Measurements from ENCODE around the gene KSR2.

KSR2 gene

DNA sequence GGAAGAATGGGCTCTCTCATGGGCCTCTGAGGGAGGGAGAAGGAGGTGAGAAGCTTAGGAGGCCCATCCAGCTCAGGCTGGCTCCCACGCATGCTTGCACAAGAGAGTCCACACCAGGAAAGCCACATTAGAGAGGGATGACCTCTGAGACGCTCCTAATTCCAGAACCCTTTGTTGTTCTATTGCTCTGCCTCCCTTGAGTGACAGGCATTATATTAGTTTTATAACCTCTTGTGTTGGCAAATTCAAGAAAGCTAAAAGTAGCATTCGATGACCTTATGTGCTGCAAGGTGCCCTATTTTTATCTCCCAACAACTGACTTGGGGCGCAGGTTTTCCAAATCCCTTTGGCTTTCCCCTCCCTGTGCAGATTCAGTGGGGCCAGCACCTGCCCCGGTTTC, 190.1 kb downstream of the KSR2 start:
- DNase-seq (ENCODE audit: low spot score) = no peak
- TF ChIP-seq, protein P1, sequence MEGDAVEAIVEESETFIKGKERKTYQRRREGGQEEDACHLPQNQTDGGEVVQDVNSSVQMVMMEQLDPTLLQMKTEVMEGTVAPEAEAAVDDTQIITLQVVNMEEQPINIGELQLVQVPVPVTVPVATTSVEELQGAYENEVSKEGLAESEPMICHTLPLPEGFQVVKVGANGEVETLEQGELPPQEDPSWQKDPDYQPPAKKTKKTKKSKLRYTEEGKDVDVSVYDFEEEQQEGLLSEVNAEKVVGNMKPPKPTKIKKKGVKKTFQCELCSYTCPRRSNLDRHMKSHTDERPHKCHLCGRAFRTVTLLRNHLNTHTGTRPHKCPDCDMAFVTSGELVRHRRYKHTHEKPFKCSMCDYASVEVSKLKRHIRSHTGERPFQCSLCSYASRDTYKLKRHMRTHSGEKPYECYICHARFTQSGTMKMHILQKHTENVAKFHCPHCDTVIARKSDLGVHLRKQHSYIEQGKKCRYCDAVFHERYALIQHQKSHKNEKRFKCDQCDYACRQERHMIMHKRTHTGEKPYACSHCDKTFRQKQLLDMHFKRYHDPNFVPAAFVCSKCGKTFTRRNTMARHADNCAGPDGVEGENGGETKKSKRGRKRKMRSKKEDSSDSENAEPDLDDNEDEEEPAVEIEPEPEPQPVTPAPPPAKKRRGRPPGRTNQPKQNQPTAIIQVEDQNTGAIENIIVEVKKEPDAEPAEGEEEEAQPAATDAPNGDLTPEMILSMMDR (conservative IDR thresholded peaks at IDR 0.05; ENCODE audit: low read depth) = no peak
- no peak overlapping the region for H3K27ac ChIP-seq
- POLR2A ChIA-PET (ENCODE audit: low non-redundant PET) = no interaction called here
- CTCF ChIA-PET = no interaction called here

DNA sequence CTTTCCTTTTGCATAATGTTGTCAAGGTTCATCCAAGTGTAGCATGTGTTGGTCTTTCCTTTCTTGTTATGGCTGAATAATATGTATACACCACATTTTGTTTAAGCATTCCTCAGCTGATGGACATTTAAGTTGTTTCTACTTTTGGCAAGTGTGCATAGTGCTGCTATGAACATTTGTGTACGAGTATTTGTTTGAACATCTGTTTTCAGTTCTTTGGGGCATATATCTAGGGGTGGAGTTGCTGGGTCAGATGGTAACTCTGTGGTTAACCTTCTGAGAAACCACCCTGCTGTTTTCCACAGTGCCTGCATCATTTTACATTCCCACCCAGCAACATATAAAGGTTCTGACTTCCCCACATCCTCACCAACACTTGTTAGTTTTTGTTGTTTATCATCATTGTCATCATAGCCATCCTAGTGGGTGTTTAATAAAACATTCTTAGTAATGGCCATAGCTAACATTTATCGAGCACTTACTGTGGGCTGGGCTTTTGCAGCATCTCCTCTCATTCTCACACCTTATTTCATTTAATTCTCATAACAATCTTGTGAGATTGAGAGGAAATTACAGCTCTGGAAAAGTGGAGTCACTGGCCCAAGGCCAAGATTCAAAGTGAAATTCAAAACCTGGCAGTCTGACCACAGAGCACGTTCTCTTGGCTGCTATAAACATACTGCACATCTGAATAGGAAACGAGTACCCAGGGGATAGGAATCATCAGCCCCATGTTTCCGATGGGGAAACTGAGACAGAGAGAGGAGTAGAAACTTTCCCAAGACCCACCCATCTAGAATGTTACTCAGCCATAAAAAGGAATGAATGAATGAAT, 193.6 kb downstream of the KSR2 start:
- TF ChIP-seq, protein P1 (conservative IDR thresholded peaks at IDR 0.05; ENCODE audit: low read depth) = no peak
- ChIA-PET POLR2A (ENCODE audit: low non-redundant PET) (no interaction called here), CTCF (no interaction called here)
- DNase-seq (ENCODE audit: low spot score) = no peak
- no peak overlapping the region for H3K27ac ChIP-seq

DNA sequence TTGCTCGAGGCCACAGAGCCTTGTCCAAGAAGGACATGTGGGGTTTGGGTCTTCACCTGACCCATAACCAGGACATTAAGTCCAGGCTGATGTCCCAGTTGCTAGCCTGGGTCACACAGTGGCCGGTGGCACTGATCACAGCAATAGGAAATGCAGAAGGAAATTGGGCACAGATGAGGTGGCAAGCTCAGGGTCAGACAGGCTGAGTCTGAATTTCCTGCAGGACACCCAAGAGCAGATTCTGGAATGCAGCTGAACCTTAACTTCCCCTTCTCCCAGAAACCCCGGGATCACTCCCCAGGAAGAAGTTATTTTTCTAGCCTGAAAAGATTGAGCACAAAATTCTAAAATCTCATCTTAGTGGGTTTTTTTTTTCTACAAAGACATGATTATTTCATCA, 199.9 kb downstream of the KSR2 start:
- DNase-seq (ENCODE audit: low spot score) = no peak
- H3K27ac ChIP-seq = no peak overlapping the region
- ChIA-PET POLR2A (ENCODE audit: low non-redundant PET) (no interaction called here), CTCF (interaction anchor here (0.6 kb wide), 1 partner anchor 44 kb away, joined by 6 read pairs; no protein-coding TSS in a partner anchor)
- TF ChIP-seq, protein P1 (conservative IDR thresholded peaks at IDR 0.05; ENCODE audit: low read depth) = no peak

DNA sequence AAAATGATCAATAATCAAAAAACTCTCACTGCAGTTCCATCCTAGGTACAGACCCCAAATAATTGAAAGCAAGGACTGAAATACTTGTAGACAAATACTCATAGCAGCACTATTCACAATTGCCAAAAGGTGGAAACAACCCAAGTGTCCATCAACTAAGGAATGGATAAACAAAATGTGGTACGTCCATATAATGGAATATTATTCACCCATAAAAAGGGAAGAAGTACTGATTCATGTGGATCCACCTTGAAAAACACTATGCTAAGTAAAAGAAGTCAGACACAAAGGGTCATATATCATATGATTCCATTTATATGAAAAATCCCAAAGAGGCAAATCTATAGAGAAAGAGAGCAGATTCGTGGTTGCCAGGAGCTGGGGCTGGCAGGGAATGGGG, 202.8 kb downstream of the KSR2 start:
- POLR2A ChIA-PET (ENCODE audit: low non-redundant PET) = interaction anchor here (0.6 kb wide), 1 partner anchor 462 kb away, joined by 6 read pairs; no protein-coding TSS in a partner anchor
- H3K27ac ChIP-seq = no peak overlapping the region
- TF ChIP-seq, protein P1 (conservative IDR thresholded peaks at IDR 0.05; ENCODE audit: low read depth) = no peak
- CTCF ChIA-PET = no interaction called here
- DNase-seq (ENCODE audit: low spot score) = no peak

DNA sequence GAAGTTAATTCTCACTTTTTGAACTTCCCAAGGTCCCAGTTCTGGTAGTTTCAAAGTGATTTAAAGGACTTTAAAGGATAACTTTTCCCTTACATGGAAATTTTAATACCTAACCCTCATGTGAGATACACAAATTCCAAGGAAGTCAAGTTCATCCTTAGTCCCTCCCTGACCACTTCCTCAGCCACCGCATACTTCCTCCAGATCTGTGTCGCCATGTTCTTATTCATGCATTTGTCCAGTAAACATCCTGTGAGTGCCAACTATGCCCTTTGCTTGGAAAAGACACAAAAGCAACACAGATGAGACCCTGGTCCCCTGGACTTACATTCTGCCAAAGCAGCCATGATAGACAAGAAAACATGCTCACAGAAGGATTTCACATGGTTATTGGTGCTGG, 206.6 kb downstream of the KSR2 start:
- H3K27ac ChIP-seq = no peak overlapping the region
- ChIA-PET POLR2A (ENCODE audit: low non-redundant PET) (no interaction called here), CTCF (interaction anchor here (0.6 kb wide), 1 partner anchor 818 kb away, joined by 4 read pairs; no protein-coding TSS in a partner anchor)
- DNase-seq (ENCODE audit: low spot score) = no peak
- TF ChIP-seq, protein P1 (conservative IDR thresholded peaks at IDR 0.05; ENCODE audit: low read depth) = no peak

DNA sequence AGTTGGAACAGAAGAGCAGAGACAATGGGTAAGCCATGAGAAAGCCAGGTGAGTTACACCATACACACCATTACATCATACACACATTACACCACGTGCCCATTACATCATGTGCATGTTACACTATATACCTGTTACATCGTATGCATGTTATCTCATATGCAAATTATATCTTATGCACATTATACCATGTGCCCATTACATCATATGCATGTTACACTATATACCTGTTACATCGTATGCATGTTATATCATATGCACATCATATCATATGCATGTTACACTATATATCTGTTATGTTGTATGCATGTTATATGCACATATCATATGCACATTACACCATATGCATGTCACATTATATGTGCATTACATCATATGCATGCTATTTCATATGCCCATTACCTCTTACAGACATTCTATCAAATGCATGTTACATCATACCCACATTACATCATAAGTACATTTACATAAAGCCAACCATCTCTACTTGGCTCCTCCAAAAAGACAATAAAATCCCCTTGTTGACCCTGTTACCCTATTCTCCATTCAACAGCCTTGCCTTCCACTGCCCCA, 207.2 kb downstream of the KSR2 start:
- H3K27ac ChIP-seq = no peak overlapping the region
- TF ChIP-seq, protein P1 (conservative IDR thresholded peaks at IDR 0.05; ENCODE audit: low read depth) = no peak
- no peak for DNase-seq (ENCODE audit: low spot score)
- POLR2A ChIA-PET (ENCODE audit: low non-redundant PET) = no interaction called here
- CTCF ChIA-PET = interaction anchor here (0.6 kb wide), 1 partner anchor 819 kb away, joined by 4 read pairs; no protein-coding TSS in a partner anchor

Data from RWPE1 (cell line).